ENCODE data around the gene F5. TPM values are rescaled to one million over a fixed set of nuclear protein-coding genes. Genes with fewer than 3 reads are reported as not detected.

The F5 gene
- total and polyA plus RNA-seq, 10 of the 15 experiments (the other 5 are each of a cell fraction or from before 2014, with no cell fraction given): under 0.01 to 3.8 (median 0.40) TPM

DNA sequence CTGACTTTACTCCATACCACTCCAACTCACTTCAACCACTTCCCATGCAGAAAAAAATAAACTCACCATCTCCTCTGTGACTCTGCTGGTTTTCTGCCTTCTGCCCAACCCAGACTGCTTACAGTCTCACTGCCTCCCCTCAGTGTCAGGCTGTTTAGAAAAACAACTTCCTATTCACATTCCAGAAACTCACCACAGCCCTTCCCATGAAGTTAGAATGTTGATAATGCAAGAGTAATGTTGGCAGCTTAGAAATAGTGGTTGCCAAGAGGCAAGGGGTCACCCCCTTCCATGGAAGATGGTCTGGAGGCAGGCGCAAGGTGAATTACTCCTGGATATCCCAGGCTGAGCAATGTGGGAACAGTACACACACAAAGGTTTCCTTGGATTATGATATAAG is 43.7 kb upstream of the F5 start, which contains the start of gene SELP:
Gene SELP (minus strand): TSS at position 119 of the 400 bp plus-strand sequence. CDS start 50 bp downstream, at position 69.
- H4K20me1 ChIP-seq (ENCODE audit: control insufficient read depth, insufficient read depth): no peaks in the 10 kb centered on the region
- H3K4me2 ChIP-seq (ENCODE audit: control insufficient read depth, insufficient read depth): no peak within 1 kb of the TSS
- no peak for FAIRE-seq
- H3K27me3 ChIP-seq (replicated peaks in 1 of 2; ENCODE audit: control insufficient read depth in 2 of 2, insufficient read depth in 2 of 2, low read length in 1 of 2): no peaks in the 10 kb centered on the region
- no peak for DNase-seq (ENCODE audit: low read depth, low spot score)
- TF ChIP-seq CBX5 (IDR thresholded peaks at IDR 0.05; ENCODE audit: low read depth) (no peak), BHLHE40 (IDR thresholded peaks at IDR 0.05; ENCODE audit: borderline replicate concordance in 1 of 2, low read depth in 2 of 2, low read length in 1 of 2) (no peak), STAT1 (conservative IDR thresholded peaks at IDR 0.05) (no peak), NFYA (IDR thresholded peaks at IDR 0.05; ENCODE audit: borderline replicate concordance, low read depth, low read length) (no peak), CHD2 (IDR thresholded peaks at IDR 0.05; ENCODE audit: borderline replicate concordance, low read depth, low read length) (no peak), CBFB (IDR thresholded peaks at IDR 0.05; ENCODE audit: low read depth) (no peak), ZNF384 (IDR thresholded peaks at IDR 0.05; ENCODE audit: borderline replicate concordance, low read depth, low read length) (no peak), BACH1 (IDR thresholded peaks at IDR 0.05; ENCODE audit: borderline replicate concordance) (no peak)
- TF ChIP-seq, protein P1, sequence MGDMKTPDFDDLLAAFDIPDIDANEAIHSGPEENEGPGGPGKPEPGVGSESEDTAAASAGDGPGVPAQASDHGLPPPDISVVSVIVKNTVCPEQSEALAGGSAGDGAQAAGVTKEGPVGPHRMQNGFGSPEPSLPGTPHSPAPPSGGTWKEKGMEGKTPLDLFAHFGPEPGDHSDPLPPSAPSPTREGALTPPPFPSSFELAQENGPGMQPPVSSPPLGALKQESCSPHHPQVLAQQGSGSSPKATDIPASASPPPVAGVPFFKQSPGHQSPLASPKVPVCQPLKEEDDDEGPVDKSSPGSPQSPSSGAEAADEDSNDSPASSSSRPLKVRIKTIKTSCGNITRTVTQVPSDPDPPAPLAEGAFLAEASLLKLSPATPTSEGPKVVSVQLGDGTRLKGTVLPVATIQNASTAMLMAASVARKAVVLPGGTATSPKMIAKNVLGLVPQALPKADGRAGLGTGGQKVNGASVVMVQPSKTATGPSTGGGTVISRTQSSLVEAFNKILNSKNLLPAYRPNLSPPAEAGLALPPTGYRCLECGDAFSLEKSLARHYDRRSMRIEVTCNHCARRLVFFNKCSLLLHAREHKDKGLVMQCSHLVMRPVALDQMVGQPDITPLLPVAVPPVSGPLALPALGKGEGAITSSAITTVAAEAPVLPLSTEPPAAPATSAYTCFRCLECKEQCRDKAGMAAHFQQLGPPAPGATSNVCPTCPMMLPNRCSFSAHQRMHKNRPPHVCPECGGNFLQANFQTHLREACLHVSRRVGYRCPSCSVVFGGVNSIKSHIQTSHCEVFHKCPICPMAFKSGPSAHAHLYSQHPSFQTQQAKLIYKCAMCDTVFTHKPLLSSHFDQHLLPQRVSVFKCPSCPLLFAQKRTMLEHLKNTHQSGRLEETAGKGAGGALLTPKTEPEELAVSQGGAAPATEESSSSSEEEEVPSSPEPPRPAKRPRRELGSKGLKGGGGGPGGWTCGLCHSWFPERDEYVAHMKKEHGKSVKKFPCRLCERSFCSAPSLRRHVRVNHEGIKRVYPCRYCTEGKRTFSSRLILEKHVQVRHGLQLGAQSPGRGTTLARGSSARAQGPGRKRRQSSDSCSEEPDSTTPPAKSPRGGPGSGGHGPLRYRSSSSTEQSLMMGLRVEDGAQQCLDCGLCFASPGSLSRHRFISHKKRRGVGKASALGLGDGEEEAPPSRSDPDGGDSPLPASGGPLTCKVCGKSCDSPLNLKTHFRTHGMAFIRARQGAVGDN (IDR thresholded peaks at IDR 0.05): no peak
- TF ChIP-seq, protein P2, sequence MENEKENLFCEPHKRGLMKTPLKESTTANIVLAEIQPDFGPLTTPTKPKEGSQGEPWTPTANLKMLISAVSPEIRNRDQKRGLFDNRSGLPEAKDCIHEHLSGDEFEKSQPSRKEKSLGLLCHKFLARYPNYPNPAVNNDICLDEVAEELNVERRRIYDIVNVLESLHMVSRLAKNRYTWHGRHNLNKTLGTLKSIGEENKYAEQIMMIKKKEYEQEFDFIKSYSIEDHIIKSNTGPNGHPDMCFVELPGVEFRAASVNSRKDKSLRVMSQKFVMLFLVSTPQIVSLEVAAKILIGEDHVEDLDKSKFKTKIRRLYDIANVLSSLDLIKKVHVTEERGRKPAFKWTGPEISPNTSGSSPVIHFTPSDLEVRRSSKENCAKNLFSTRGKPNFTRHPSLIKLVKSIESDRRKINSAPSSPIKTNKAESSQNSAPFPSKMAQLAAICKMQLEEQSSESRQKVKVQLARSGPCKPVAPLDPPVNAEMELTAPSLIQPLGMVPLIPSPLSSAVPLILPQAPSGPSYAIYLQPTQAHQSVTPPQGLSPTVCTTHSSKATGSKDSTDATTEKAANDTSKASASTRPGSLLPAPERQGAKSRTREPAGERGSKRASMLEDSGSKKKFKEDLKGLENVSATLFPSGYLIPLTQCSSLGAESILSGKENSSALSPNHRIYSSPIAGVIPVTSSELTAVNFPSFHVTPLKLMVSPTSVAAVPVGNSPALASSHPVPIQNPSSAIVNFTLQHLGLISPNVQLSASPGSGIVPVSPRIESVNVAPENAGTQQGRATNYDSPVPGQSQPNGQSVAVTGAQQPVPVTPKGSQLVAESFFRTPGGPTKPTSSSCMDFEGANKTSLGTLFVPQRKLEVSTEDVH (IDR thresholded peaks at IDR 0.05; ENCODE audit: low read depth, partially characterized antibody): no peak
- WGBS (ENCODE audit: insufficient coverage, insufficient replicate concordance, low lambda C conversion rate, missing lambda C conversion rate): 96% methylated on average over 1 of the region's 1 CpG
- intact Hi-C loops (cut with micrococcal nuclease; ENCODE audit: unreplicated experiment): no loop called here
- H2AFZ ChIP-seq (ENCODE audit: control insufficient read depth, low read depth, low read length): no peak within 1 kb of the TSS
- ChIA-PET SMC1A (ENCODE audit: uncharacterized antibody, unreplicated experiment) (interaction anchor here (1.4 kb wide), 1 partner anchor 12 kb away, joined by 4 read pairs; no protein-coding TSS in a partner anchor), CTCF (interaction anchor here (0.7 to 0.9 kb wide), 2 partner anchors 14 to 28 kb away, joined by 3 read pairs; no protein-coding TSS in a partner anchor), POLR2A (no interaction called here), RAD21 (ENCODE audit: unreplicated experiment) (no interaction called here)
- H3K36me3 ChIP-seq (ENCODE audit: control insufficient read depth in 2 of 2, insufficient read depth in 2 of 2, low read length in 1 of 2): no peaks in the 10 kb centered on the region
- no peak within 1 kb of the TSS for H3K4me3 ChIP-seq
- no peak within 1 kb of the TSS for H3K27ac ChIP-seq (ENCODE audit: control insufficient read depth, insufficient read depth)
- H3K9me3 ChIP-seq (replicated peaks; ENCODE audit: control insufficient read depth, insufficient read depth, low read length): peaks cover 8% of the 10 kb centered on the region; the same call in 2 of the 3 replicates
- in situ Hi-C loops (cut with MboI): no loop called here
- no peak within 1 kb of the TSS for H3K9ac ChIP-seq (ENCODE audit: control insufficient read depth, insufficient read depth, low read length)
- H3K4me1 ChIP-seq (ENCODE audit: control insufficient read depth, insufficient read depth, low read length): no peaks in the 10 kb centered on the region
- no peaks in the 10 kb centered on the region for H3K79me2 ChIP-seq (ENCODE audit: control insufficient read depth, insufficient read depth, low read length)
- BruUV-seq (replicated peaks): no TSS peak
- no peak for ATAC-seq

Measured in GM12878 (cell line).